Measurements from ENCODE around the gene SHB.

- TF ChIP-seq, protein P1, sequence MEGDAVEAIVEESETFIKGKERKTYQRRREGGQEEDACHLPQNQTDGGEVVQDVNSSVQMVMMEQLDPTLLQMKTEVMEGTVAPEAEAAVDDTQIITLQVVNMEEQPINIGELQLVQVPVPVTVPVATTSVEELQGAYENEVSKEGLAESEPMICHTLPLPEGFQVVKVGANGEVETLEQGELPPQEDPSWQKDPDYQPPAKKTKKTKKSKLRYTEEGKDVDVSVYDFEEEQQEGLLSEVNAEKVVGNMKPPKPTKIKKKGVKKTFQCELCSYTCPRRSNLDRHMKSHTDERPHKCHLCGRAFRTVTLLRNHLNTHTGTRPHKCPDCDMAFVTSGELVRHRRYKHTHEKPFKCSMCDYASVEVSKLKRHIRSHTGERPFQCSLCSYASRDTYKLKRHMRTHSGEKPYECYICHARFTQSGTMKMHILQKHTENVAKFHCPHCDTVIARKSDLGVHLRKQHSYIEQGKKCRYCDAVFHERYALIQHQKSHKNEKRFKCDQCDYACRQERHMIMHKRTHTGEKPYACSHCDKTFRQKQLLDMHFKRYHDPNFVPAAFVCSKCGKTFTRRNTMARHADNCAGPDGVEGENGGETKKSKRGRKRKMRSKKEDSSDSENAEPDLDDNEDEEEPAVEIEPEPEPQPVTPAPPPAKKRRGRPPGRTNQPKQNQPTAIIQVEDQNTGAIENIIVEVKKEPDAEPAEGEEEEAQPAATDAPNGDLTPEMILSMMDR (IDR thresholded peaks at IDR 0.05; ENCODE audit: poor library complexity), result no peak
- TF ChIP-seq EZH2phosphoT487 (IDR thresholded peaks at IDR 0.05; ENCODE audit: low read depth, severe bottlenecking, unreplicated experiment), result no peak
- TF ChIP-seq EZH2 (IDR thresholded peaks at IDR 0.05; ENCODE audit: borderline replicate concordance), result no peak
Observed at GRCh38 chr9:37987467-37987981, 81.5 kb downstream of the SHB start.
